HG03342 (cell line): ENCODE results near the gene DGKG.

Experiments used
- ATAC-seq: cut with Tn5 transposase; IDR thresholded peaks from one replicate; pipeline ENCODE4 v1.9.1; 2021; ENCODE audit warnings: mild to moderate bottlenecking, moderate library complexity; ENCODE audit not compliant: unreplicated experiment

The DGKG gene

DNA sequence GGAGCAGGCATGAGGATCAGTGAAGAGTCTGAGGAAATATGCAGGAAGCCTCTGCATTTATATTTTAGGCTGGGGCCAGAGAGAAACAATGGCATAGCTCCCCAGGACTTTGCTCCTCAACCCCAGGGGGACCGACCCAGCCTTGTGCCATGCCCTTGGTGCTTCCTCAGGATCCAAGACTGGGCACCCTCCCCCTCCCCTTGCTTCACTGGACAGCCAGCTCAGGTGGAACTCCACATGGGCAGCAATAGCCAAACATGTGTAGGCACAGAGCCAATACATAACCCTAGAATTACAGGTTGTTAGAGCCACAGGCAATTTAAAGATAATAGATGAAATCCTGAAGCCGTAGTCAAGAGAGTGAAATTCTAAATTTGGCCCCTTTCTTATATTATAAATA, 180.1 kb downstream of the DGKG start:
- no peak for ATAC-seq

DNA sequence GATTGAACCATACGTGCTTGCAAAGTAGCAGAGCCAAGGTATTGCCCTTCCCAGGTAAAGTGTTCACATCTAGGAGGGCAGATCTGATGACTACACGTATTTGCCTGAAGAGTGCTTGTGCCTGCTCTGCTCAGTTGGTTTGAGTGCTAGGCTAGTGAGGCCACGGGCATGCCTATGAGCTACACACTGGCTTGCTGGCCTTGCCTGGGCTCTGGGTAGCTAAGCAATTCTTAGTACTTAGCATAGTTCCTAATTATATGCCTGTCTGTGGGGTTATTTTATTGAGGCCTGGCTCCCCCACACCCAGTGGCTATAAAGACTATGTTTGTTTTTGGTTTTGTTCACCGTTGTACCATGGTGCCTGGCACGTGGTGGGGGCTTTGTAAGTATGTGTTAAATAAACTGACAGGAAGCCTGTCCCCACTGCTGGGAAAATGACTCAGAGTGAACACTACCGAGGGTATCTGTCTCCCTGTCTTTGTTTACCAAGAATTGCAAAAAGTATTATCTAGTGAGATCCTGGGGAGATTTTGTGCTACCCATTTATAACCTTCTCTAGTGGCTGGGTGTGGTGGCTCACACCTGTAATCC, 181.0 kb downstream of the DGKG start:
- no peak for ATAC-seq

- no peak for ATAC-seq
These were observed 181.9 kb downstream of the DGKG start for GRCh38 chr3:186180151-186180550.

DNA sequence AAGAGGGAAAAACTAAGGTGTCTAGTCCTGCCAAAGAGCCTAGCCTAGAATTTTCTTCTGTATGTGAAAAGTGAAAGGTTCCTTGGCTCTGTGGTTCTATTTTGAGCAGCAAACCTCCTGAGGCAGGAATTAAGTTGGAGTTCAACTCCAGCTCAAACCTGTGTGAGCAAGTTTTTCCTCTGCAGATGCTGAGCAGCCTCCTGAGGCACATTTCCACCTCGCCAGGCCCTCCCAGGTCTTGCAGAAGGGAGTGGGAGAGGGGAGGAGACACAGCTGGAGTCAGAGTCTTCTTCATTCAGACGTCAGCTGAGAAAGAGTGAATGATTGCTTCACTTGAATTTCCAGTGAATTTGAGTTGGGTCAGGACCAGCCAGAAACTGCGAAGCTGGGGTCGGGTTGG, 183.6 kb downstream of the DGKG start:
- no peak for ATAC-seq

DNA sequence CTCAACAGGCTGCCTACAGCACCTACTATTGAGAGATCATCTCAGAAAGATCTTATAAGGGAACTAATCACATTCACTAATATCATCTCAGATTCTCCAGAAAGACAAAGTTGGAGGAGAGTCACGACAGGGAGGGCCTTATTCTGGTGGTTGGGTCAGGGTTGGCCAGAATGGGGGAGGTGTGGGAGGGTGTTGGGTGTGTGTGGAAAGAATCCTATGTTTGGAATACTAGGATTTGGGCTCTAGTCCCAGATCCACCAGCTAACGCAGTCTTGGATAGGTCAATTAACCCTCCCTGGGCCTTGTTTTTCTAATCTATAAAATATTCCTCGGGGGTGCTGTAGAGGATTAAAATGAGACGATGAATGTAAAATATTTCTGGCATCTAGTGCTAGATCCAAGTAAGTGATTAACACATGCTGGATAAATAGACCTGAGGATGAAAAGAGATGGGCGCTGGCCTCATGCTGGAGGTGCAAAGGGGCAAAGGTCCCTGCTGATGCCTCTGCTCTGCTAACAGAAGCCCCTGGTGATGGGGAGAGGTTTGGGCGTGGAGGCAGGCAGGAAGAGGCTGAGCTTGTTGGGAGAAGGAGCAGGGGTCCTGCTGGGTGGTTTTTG, 185.6 kb downstream of the DGKG start:
- no peak for ATAC-seq

GRCh38 chr3:186173224-186173815, 188.7 kb downstream of the DGKG start:
- ATAC-seq, result no peak

- ATAC-seq, result no peak
These were observed 189.7 kb downstream of the DGKG start for GRCh38 chr3:186172353-186172752.

DNA sequence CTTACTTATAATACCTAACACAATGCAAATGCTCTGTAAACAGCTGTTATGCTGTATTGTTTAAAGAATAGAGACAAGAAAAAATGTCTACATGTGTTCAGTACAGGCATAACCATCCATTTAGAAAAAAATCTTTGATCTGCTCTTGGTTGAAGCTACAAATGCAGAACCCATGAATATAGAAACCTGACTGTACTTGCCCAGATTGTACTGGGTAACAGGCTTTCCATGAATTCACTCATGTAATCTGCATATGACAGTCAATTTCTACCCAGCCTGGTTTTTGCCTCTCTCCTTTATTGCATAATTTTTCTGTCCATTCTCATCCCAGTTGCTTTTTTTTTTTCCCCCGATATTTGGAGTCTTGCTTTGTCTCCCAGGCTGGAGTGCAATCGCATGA, 190.5 kb downstream of the DGKG start:
- no peak for ATAC-seq

DNA sequence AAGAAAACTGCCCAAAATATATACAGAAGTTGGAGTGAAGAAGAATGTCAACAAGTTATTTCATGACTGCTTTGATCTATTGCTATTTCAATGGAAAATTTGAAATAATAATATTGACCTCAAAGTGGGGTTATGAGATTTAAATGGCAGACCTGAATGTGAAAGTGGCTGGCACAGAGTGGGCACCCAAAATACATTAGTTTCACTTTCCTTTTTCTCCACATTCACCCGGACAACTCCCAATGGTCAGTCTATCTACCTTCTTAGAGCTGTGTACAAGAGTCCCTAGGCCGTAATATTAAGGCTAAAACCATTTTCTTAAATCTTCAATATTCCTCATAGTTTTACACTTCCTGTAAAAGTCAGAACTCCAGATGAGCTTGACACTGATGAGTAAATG, 191.5 kb downstream of the DGKG start:
- ATAC-seq, result no peak

GRCh38 chr3:186169379-186169778, 192.7 kb downstream of the DGKG start:
- no peak for ATAC-seq

DNA sequence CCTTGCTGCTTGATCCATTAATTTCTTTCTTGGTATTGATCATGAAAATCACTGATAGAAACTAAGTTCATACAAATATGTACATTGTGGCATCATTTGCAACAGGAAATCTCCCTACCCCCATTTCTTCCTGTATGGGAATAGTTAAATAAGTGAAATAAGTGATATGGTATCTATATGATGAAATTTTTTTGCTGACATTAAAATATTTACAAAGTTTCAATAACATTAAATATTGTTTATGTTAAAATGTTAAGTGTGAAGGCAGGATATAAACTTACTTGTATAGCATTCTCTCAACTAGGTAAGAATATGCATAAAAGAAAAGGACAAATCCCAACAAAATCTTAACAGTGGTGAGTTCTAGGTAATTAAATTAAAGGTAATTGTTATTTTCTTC, 193.1 kb downstream of the DGKG start:
- ATAC-seq, result no peak

GRCh38 chr3:186167646-186168395, 194.2 kb downstream of the DGKG start:
- no peak for ATAC-seq

- ATAC-seq, result no peak
These were observed 195.3 kb downstream of the DGKG start for GRCh38 chr3:186166491-186167288.

GRCh38 chr3:186166036-186166435, 196.0 kb downstream of the DGKG start:
- ATAC-seq, result no peak

DNA sequence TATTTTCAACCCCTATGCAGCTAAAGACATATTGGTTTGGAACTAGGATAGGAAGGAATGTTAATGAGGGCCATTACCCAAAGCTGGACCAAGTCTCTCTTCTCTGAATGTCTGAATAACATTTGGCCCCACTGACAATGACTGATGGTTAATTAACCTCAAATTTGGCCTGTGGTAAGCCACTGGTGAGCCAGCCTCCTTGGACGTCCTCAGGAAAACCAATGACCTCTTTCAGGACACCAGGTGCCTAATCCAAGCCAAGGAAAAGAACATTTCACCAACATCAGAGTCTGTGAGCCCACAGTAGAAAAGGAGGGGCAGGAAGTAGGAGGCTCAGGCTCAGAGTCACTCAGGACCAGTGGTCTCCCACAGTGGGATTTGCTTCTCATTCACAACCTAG, 196.7 kb downstream of the DGKG start:
- no peak for ATAC-seq

DNA sequence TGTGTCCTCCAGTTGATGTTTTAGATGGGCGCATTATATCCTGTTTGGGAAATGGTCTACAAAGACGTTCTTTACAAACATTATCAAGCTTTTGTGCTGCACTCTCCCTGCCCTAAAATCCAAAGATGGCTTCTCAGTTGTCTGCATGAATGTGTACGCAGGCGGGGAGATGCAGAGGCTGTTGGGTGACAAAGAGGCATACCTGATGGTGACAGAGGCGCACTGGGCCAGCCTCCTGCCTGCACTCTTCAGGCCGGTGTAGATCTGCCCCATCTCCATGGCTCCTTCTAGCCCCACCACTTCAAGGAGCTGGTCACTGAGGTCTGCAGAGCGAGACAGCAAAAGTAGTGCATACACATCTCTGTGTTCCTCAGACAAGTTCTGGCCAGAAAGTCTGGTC, 197.3 kb downstream of the DGKG start:
- ATAC-seq, result no peak

DNA sequence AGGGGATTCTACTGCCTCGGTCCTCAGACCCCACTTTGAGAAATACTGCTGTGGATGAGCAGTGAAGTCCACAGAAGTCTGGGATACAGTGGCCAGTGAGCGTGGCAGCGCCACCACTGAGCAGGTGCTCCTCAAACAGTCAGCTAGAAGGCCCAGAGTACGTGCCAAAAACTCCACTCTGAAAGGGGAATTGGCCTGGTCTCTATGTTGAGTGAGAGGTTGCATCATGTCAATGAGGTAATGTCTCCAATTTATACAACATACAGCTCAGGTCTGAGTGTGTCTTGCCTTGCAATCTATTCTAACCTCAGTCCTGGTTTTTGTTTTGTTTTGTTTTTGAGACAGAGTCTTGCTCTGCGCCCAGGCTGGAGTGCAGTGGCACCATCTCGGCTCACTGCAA, 199.8 kb downstream of the DGKG start:
- ATAC-seq, result no peak

GRCh38 chr3:186160691-186161243, 201.3 kb downstream of the DGKG start:
- ATAC-seq, result no peak

GRCh38 chr3:186154641-186155040, 207.4 kb downstream of the DGKG start:
- no peak for ATAC-seq

DNA sequence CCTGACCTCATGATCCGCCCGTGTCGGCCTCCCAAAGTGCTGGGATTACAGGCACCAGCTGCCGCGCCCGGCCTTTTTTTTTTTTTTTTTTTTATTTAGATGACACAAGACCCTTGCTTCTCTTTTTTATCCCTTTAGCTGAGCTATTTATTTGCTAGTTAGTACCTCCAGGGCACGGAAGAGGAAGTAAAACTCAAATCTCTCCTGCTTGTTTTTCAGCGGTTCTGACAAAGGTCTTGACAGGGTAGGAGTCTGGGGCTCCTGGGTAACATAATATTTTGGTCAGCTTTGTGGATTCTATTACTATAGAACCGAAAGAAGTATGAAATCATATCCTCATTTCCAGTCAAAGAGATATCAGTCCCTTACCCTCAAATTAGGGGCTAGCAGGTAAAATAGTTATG, 209.1 kb downstream of the DGKG start:
- ATAC-seq, result peak; percentile 94

DNA sequence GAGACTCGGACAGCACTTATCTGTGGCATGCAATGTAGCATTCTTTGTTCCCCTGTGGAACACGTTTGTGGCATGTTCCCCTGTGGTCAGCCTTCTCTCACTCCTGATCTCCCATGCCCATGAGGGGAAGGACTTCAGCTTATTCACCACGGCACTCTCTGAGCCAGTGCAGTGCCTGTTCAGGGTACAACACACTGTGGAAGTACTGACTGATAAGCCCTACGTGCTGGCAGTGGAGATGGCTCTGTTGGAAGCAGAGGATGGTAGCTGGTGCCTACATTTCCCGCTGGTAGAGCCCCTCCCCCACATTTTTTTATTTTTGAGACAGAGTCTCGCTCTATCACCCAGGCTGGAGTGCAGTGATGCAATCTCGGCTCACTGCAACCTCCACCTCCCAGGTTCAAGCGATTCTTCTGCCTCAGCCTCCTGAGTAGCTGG, 209.7 kb downstream of the DGKG start:
- ATAC-seq, result peak; percentile 7
